Skeletal muscle satellite cell (primary cell): ENCODE results near the gene NEUROG3.
"Not testable (repeated sequence)": the region's sequence is repeated elsewhere in the genome, so short reads cannot be mapped to it uniquely, and the experiment has no call there.

Experiments
- H3K27me3 ChIP-seq: 2 replicates; pipeline ENCODE4 v1.7.0; 2013; ENCODE audit warnings: low read length; ENCODE audit not compliant: control insufficient read depth, insufficient read depth
- H3K36me3 ChIP-seq: 2 replicates; pipeline ENCODE4 v1.7.0; 2013; ENCODE audit warnings: mild to moderate bottlenecking, control low read depth, low read length; ENCODE audit not compliant: insufficient read depth
- H3K4me1 ChIP-seq: 2 replicates; pipeline ENCODE4 v1.7.0; 2013; ENCODE audit warnings: low read length; ENCODE audit not compliant: control insufficient read depth, insufficient read depth
- H3K4me2 ChIP-seq: 2 replicates; pipeline ENCODE4 v1.7.0; 2013; ENCODE audit warnings: mild to moderate bottlenecking, low read length
- H3K4me3 ChIP-seq: 2 replicates; pipeline ENCODE4 v1.7.0; 2013; ENCODE audit warnings: low read length
- H3K9ac ChIP-seq: 2 replicates; pipeline ENCODE4 v1.7.0; 2013; ENCODE audit warnings: mild to moderate bottlenecking, low read depth, low read length, moderate library complexity
- H3K9me3 ChIP-seq: replicated peaks from 2 replicates; pipeline ENCODE4 v1.7.0; 2013; ENCODE audit warnings: mild to moderate bottlenecking, control low read depth, low read length

NEUROG3 gene

GRCh38 chr10:69541463-69541862 lies 31.8 kb downstream of the NEUROG3 start:
- H3K4me3 ChIP-seq: no peak overlapping the region
- no peak overlapping the region for H3K9ac ChIP-seq

GRCh38 chr10:69538461-69538860 lies 34.8 kb downstream of the NEUROG3 start:
- H3K9ac ChIP-seq: no peak overlapping the region
- no peaks in the 10 kb centered on the region for H3K4me1 ChIP-seq
- H3K4me3 ChIP-seq: no peak overlapping the region
- H3K27me3 ChIP-seq: peaks cover 31% of the 10 kb centered on the region
- H3K4me2 ChIP-seq: no peak overlapping the region
- H3K9me3 ChIP-seq: no peaks in the 10 kb centered on the region
- no peaks in the 10 kb centered on the region for H3K36me3 ChIP-seq

More at GRCh38 chr10:69541463-69541862, 31.8 kb downstream of the NEUROG3 start:
- peaks cover 20% of the 10 kb centered on the region for H3K27me3 ChIP-seq
- no peaks in the 10 kb centered on the region for H3K9me3 ChIP-seq
- no peaks in the 10 kb centered on the region for H3K4me1 ChIP-seq
- no peak overlapping the region for H3K4me2 ChIP-seq
- H3K36me3 ChIP-seq: no peaks in the 10 kb centered on the region

- Histone ChIP-seq H3K9ac (no peak overlapping the region), H3K4me1 (no peaks in the 10 kb centered on the region), H3K36me3 (no peaks in the 10 kb centered on the region), H3K27me3 (peaks cover 27% of the 10 kb centered on the region), H3K4me2 (no peak overlapping the region), H3K9me3 (no peaks in the 10 kb centered on the region), H3K4me3 (no peak overlapping the region)
Observed at GRCh38 chr10:69537449-69537848, 35.8 kb downstream of the NEUROG3 start.

- not testable (repeated sequence) for H3K9me3 ChIP-seq, H3K4me3 ChIP-seq, H3K9ac ChIP-seq, H3K4me2 ChIP-seq, H3K36me3 ChIP-seq, H3K4me1 ChIP-seq
- peaks cover 32% of the 10 kb centered on the region for H3K27me3 ChIP-seq
Observed at GRCh38 chr10:69536521-69536920, 36.7 kb downstream of the NEUROG3 start.

GRCh38 chr10:69533658-69534057 lies 39.6 kb downstream of the NEUROG3 start:
- no peak overlapping the region for H3K4me2 ChIP-seq
- no peak overlapping the region for H3K4me3 ChIP-seq
- H3K4me1 ChIP-seq: no peaks in the 10 kb centered on the region
- no peaks in the 10 kb centered on the region for H3K9me3 ChIP-seq
- H3K9ac ChIP-seq: no peak overlapping the region
- peaks cover 27% of the 10 kb centered on the region for H3K27me3 ChIP-seq
- no peaks in the 10 kb centered on the region for H3K36me3 ChIP-seq

GRCh38 chr10:69527961-69528360 lies 45.3 kb downstream of the NEUROG3 start:
- Histone ChIP-seq H3K9me3 (no peaks in the 10 kb centered on the region), H3K4me1 (no peaks in the 10 kb centered on the region), H3K9ac (no peak overlapping the region), H3K36me3 (no peaks in the 10 kb centered on the region), H3K27me3 (peaks cover 25% of the 10 kb centered on the region), H3K4me3 (no peak overlapping the region), H3K4me2 (no peak overlapping the region)
